Muscle layer of colon (tissue), 2 donors: ENCODE data around the gene CPXM1.
"Not testable (repeated sequence)": the region's sequence is repeated elsewhere in the genome, so short reads cannot be mapped to it uniquely, and the experiment has no call there.

ENCODE experiments used
- H3K27ac ChIP-seq: one replicate; pipeline ENCODE4 v1.7.0; 2013; ENCODE audit warnings: low read depth, mild to moderate bottlenecking, low read length, moderate library complexity
- H3K27me3 ChIP-seq, 2 donors: one replicate each; pipeline ENCODE4 v1.7.0; 2013; ENCODE audit warnings: low read length in 2 of 2, mild to moderate bottlenecking in 2 of 2; ENCODE audit not compliant: insufficient read depth in 2 of 2, control insufficient read depth in 1 of 2
- H3K36me3 ChIP-seq: one replicate; pipeline ENCODE4 v1.7.0; 2013; ENCODE audit warnings: mild to moderate bottlenecking, low read length; ENCODE audit not compliant: insufficient read depth
- H3K4me1 ChIP-seq: one replicate; pipeline ENCODE4 v1.7.0; 2013; ENCODE audit warnings: mild to moderate bottlenecking, low read length; ENCODE audit not compliant: insufficient read depth
- H3K4me3 ChIP-seq, 2 donors: one replicate each; pipeline ENCODE4 v1.7.0; 2013; ENCODE audit warnings: low read length in 2 of 2, low read depth in 1 of 2, mild to moderate bottlenecking in 1 of 2, moderate library complexity in 1 of 2
- H3K9ac ChIP-seq: one replicate; pipeline ENCODE4 v1.7.0; 2013; ENCODE audit warnings: low read length
- H3K9me3 ChIP-seq: one replicate; pipeline ENCODE4 v1.7.0; 2013; ENCODE audit warnings: mild to moderate bottlenecking, low read length
- donor health status: abdominal sarcoma.
- donor health status: Adenocarcinoma of cecum.

The CPXM1 gene

DNA sequence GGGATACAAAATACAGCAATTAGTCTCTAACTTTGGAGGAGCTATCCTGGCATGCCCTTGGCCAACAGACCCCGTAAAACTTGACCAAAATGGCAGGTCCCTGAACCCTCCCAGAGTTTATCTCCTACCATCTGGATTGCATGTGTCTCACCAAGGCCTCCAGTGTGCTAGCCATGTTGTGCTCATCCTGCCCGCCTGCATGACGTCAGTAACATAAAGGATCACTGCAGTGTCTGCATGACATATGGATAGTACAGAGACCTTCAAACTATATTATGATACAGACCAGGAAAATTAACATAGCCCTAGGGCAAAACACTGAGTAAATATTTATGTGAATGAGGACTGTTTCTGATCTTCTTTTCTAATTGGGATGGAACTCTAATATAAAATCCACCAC is 25.3 kb downstream of the CPXM1 start:
- peaks cover 0 to 5% of the 10 kb centered on the region in 2 donors for H3K27me3 ChIP-seq
- H3K9me3 ChIP-seq: no peaks in the 10 kb centered on the region
- H3K4me3 ChIP-seq: no peak overlapping the region
- no peak overlapping the region for H3K9ac ChIP-seq
- no peaks in the 10 kb centered on the region for H3K4me1 ChIP-seq
- no peaks in the 10 kb centered on the region for H3K36me3 ChIP-seq
- H3K27ac ChIP-seq: no peak overlapping the region

DNA sequence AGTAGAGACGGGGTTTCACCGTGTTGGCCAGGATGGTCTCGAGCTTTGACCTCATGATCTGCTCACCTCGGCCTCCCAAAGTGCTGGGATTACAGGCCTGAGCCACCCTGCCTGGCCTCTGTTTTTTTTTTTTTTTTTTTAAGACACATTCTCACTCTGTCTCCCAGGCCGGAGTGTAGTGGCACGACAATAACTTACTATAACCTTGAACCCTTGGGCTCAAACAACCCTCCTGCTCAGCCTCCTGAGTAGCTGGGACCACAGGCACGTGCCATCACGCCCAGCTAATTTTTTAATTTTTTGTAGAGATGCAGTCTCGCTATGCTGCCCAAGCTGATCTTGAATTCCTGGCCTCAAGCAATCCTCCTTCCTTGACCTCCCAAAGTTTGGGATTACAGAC is 26.6 kb downstream of the CPXM1 start:
- no peak overlapping the region for H3K4me3 ChIP-seq
- H3K27ac ChIP-seq: no peak overlapping the region
- H3K9ac ChIP-seq: no peak overlapping the region
- peaks cover 0 to 5% of the 10 kb centered on the region in 2 donors for H3K27me3 ChIP-seq
- H3K9me3 ChIP-seq: no peaks in the 10 kb centered on the region
- H3K4me1 ChIP-seq: no peaks in the 10 kb centered on the region
- no peaks in the 10 kb centered on the region for H3K36me3 ChIP-seq

GRCh38 chr20:2771631-2772080 is 28.8 kb downstream of the CPXM1 start:
- peaks cover 10% of the 10 kb centered on the region in 2 donors for H3K27me3 ChIP-seq
- no peak overlapping the region for H3K4me3 ChIP-seq
- H3K4me1 ChIP-seq: peaks cover 14% of the 10 kb centered on the region
- H3K36me3 ChIP-seq: no peaks in the 10 kb centered on the region
- no peaks in the 10 kb centered on the region for H3K9me3 ChIP-seq
- H3K27ac ChIP-seq: no peak overlapping the region
- no peak overlapping the region for H3K9ac ChIP-seq

DNA sequence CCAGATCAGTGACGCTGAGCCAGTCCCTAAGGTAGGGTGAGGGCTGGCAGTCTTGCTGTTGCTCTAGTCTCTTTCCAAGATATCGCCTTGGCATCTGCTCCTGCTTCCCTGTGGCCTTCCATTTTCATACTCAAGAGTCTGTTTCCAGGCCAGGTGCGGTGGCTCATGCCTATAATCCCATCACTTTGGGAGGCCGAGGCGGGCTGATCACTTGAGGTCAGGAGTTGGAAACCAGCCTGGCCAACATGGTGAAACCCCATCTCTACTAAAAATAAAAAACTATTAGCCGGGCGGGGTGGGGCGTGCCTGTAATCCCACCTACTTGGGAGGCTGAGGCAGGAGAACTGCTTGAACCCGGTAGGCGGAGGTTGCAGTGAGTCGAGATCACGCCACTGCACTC is 30.3 kb downstream of the CPXM1 start:
- H3K9ac ChIP-seq, H3K4me3 ChIP-seq, H3K36me3 ChIP-seq, H3K9me3 ChIP-seq, H3K27ac ChIP-seq, H3K27me3 ChIP-seq: not testable (repeated sequence)
- peaks cover 14% of the 10 kb centered on the region for H3K4me1 ChIP-seq

DNA sequence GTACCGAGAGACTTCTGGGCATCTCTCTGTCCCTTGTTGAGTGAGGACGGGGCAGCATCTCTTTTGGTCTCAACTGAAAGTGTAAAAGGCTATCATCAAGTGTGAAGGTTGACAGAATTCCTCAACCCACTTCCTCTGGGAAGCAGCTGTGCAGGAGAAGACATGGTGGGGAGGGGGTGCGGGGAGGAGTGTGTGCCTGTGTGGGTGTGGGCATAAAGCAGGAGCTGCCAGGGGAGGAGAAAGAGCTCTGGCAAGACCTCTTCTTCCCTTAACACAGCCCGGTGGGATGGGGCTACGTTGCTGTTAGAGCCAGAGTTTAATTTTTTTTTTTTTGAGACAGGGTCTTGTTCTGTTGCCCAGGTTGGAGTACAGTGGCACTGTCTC is 31.8 kb downstream of the CPXM1 start:
- Histone ChIP-seq H3K27me3 (peaks cover 13 to 15% of the 10 kb centered on the region in 2 donors), H3K27ac (no peak overlapping the region), H3K4me3 (no peak overlapping the region), H3K9ac (no peak overlapping the region), H3K36me3 (no peaks in the 10 kb centered on the region), H3K4me1 (peaks cover 14% of the 10 kb centered on the region), H3K9me3 (no peaks in the 10 kb centered on the region)

DNA sequence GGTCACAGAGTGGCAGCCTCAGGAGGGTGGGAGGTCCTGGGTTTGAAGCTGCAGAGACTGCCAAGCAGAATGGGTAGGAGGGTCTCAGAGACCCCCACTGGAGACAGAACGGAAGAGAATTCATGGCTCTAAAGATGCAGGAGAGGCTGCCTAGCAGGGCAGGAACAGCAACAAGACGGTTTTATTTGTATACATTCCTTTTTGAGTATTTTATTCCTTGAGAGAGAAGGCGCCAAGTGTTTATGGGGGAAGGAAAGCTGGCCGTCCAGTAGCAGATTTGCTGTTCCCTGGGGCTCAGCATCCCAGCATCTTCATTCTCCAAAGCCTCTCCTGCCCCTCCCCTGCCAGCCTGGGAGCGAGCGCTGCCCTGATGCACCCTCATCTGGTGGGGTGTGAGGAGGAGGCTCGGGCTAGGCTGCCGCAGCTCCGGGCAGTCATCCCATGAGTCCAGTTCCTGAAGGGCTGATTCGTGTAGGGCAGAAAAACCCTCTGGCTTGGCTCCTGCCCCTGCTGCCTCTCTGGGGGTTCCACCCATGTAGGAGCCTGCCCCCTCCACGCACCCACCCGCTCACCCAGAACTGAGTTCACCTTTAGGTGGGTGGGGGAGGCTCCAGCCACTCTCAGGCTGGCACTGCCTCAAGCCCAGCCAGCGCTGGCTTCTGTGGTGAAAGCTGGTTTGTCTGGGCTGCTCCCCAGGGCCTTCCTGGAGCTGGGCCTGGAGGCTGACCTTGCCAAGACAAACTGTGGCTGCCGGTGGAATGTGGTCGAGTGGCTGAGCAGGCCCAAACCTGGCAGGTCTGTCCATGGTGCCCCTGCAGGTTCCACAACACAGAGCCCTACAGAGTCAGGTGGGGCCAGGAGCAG is 32.4 kb downstream of the CPXM1 start:
- H3K27ac ChIP-seq: no peak overlapping the region
- peaks cover 18 to 21% of the 10 kb centered on the region in 2 donors for H3K27me3 ChIP-seq
- H3K4me1 ChIP-seq: peaks cover 14% of the 10 kb centered on the region
- H3K9ac ChIP-seq: no peak overlapping the region
- no peak overlapping the region for H3K4me3 ChIP-seq
- H3K36me3 ChIP-seq: no peaks in the 10 kb centered on the region
- no peaks in the 10 kb centered on the region for H3K9me3 ChIP-seq

DNA sequence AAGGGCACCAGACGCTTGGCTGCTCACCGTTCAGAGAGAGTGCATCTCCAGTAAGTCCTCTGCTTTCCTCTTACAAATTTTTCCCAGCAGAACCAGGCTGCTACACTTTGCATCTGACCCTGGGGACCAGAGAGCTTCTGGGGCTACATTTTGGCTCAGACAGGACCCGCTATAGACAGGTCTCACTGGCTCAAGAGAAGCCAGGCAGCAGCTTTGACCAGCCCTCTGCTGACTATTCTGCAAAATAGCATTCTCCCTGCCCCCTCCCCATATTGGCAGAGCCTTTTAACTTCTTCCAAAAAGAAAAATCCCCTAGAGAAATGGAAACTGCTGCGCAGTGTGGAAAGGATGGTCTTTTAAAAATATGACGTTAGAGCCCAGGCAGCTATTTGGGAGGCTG is 37.2 kb downstream of the CPXM1 start:
- no peak overlapping the region for H3K9ac ChIP-seq
- no peaks in the 10 kb centered on the region for H3K36me3 ChIP-seq
- H3K9me3 ChIP-seq: no peaks in the 10 kb centered on the region
- no peak overlapping the region for H3K27ac ChIP-seq
- H3K27me3 ChIP-seq: peaks cover 22 to 24% of the 10 kb centered on the region in 2 donors
- H3K4me1 ChIP-seq: peaks cover 9% of the 10 kb centered on the region
- H3K4me3 ChIP-seq: no peak overlapping the region

GRCh38 chr20:2762578-2763131 is 37.8 kb downstream of the CPXM1 start:
- Histone ChIP-seq H3K9ac (no peak overlapping the region), H3K4me1 (peaks cover 4% of the 10 kb centered on the region), H3K36me3 (no peaks in the 10 kb centered on the region), H3K4me3 (no peak overlapping the region), H3K9me3 (no peaks in the 10 kb centered on the region), H3K27me3 (peaks cover 21 to 24% of the 10 kb centered on the region in 2 donors), H3K27ac (no peak overlapping the region)

GRCh38 chr20:2761885-2762284 is 38.5 kb downstream of the CPXM1 start:
- H3K4me3 ChIP-seq: no peak overlapping the region
- no peaks in the 10 kb centered on the region for H3K9me3 ChIP-seq
- H3K36me3 ChIP-seq: no peaks in the 10 kb centered on the region
- H3K27ac ChIP-seq: no peak overlapping the region
- peaks cover 13 to 21% of the 10 kb centered on the region in 2 donors for H3K27me3 ChIP-seq
- no peaks in the 10 kb centered on the region for H3K4me1 ChIP-seq
- H3K9ac ChIP-seq: no peak overlapping the region

GRCh38 chr20:2760952-2761305 is 39.5 kb downstream of the CPXM1 start:
- Histone ChIP-seq H3K36me3 (no peaks in the 10 kb centered on the region), H3K4me3 (no peak overlapping the region), H3K27ac (no peak overlapping the region), H3K9me3 (no peaks in the 10 kb centered on the region), H3K27me3 (peaks cover 13 to 20% of the 10 kb centered on the region in 2 donors), H3K4me1 (no peaks in the 10 kb centered on the region), H3K9ac (no peak overlapping the region)

- Histone ChIP-seq H3K27ac (no peak overlapping the region), H3K9me3 (no peaks in the 10 kb centered on the region), H3K27me3 (peaks cover 13 to 20% of the 10 kb centered on the region in 2 donors), H3K9ac (no peak overlapping the region), H3K4me1 (no peaks in the 10 kb centered on the region), H3K4me3 (no peak overlapping the region), H3K36me3 (no peaks in the 10 kb centered on the region)
Observed at GRCh38 chr20:2760297-2760951, 40.0 kb downstream of the CPXM1 start.
